ENCODE data around the gene TENM4.

DNA sequence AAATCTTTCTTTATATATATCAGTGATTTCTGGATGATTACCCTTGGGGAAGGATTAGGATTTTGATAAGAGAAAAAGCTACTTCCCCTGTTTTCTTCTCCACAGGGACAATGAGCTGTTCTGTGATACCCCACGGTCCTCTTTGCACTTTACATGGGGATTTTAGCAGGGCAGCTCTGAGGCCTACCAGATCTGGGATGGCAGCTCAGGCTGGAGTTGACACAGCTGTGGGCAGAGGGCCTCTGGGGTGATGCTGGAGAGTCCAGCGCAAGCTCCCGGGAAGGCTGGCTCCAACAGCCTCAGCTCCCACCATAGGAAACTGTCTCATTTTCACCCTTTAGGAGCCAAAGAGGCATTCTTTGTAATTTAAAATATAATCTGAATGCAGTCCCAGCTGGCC, 482.4 kb downstream of the TENM4 start:
- TF ChIP-seq MAFF (IDR thresholded peaks at IDR 0.05; ENCODE audit: low read depth, low read length) (no peak), ZNF30 (CRISPR knock-in tag; IDR thresholded peaks at IDR 0.05) (no peak), TBL1XR1 (IDR thresholded peaks at IDR 0.05; ENCODE audit: borderline replicate concordance, low read length, partially characterized antibody) (no peak), TCF12 (IDR thresholded peaks at IDR 0.05) (no peak), TCF12 (CRISPR knock-in tag; IDR thresholded peaks at IDR 0.05) (no peak)

Data from HepG2 (cell line).